Kidney epithelial cell (primary cell): ENCODE results near the gene KSR2. TPM values are rescaled to one million over a fixed set of nuclear protein-coding genes. Genes with fewer than 3 reads are reported as not detected.
"Not testable (repeated sequence)": the region's sequence is repeated elsewhere in the genome, so short reads cannot be mapped to it uniquely, and the experiment has no call there.

ENCODE experiments used
- DNase-seq: peaks from one replicate; pipeline ENCODE4 v3.0.0-alpha.2; 2010; ENCODE audit warnings: low read depth
- H3K27me3 ChIP-seq: 2 replicates; pipeline ENCODE4 v1.6.0; 2011; ENCODE audit warnings: low read length; ENCODE audit not compliant: control insufficient read depth, insufficient read depth
- H3K36me3 ChIP-seq: 2 replicates; pipeline ENCODE4 v1.5.1; 2011; ENCODE audit warnings: low read length; ENCODE audit not compliant: control insufficient read depth, insufficient read depth
- H3K4me3 ChIP-seq: 2 replicates; pipeline ENCODE4 v1.5.1; 2011; ENCODE audit warnings: low read depth, mild to moderate bottlenecking, control low read depth, low read length
- total RNA-seq: library from RNA; depleted of rRNA; stranded (reverse); fragments of >200 nt; gene quantifications from 2 replicates; pipeline ENCODE4 v1.2.3, GENCODE V29; 2015
- TF ChIP-seq, protein P1 (sequence below): IDR thresholded peaks from 2 replicates; pipeline ENCODE4 v1.5.1; 2011; ENCODE audit warnings: mild to moderate bottlenecking, moderate library complexity, low read length, control low read depth, inconsistent platforms; ENCODE audit not compliant: insufficient read depth, poor library complexity, severe bottlenecking

The KSR2 gene
- total RNA-seq, 1 donor from 2014 or later, result 0.29 TPM

DNA sequence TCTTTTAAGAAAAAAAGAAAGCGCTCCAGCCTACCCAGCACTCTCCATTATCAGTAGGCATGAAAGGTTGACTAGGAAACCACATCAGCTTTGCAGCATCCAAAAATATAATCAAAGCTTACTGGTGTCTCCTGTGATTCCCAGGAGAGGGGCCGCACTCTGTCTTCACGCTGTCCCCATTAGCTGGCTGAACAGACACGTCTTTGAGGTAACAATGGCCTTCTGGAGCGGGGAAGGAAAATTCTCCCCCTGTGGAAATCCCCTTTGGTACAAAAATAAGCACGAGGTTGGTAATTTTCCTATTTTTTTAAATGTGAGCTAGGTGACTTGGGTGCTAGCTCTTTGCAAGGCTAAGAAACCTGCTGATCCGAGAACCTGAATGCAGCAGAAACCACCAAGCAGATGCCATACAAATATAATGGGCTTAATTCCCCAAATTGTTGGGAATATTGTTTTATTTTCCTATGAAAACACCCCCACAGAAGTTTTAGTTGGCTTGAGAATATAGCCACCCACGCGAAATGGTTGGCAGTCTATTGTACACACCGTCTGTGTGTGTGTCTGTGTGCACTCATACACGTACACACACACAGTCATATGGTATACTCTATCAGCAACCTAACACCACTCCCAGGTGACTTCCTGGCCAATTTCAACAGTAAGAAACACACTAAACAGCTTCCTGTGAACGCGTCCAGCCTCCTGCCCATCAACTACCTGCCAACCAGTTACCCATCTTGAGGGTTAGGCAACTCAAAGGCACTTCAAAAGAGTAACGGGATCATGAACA, 71.2 kb downstream of the KSR2 start:
- no peaks in the 10 kb centered on the region for H3K36me3 ChIP-seq
- no peak for DNase-seq
- no peak overlapping the region for H3K4me3 ChIP-seq
- TF ChIP-seq, protein P1, sequence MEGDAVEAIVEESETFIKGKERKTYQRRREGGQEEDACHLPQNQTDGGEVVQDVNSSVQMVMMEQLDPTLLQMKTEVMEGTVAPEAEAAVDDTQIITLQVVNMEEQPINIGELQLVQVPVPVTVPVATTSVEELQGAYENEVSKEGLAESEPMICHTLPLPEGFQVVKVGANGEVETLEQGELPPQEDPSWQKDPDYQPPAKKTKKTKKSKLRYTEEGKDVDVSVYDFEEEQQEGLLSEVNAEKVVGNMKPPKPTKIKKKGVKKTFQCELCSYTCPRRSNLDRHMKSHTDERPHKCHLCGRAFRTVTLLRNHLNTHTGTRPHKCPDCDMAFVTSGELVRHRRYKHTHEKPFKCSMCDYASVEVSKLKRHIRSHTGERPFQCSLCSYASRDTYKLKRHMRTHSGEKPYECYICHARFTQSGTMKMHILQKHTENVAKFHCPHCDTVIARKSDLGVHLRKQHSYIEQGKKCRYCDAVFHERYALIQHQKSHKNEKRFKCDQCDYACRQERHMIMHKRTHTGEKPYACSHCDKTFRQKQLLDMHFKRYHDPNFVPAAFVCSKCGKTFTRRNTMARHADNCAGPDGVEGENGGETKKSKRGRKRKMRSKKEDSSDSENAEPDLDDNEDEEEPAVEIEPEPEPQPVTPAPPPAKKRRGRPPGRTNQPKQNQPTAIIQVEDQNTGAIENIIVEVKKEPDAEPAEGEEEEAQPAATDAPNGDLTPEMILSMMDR, result no peak
- no peaks in the 10 kb centered on the region for H3K27me3 ChIP-seq

DNA sequence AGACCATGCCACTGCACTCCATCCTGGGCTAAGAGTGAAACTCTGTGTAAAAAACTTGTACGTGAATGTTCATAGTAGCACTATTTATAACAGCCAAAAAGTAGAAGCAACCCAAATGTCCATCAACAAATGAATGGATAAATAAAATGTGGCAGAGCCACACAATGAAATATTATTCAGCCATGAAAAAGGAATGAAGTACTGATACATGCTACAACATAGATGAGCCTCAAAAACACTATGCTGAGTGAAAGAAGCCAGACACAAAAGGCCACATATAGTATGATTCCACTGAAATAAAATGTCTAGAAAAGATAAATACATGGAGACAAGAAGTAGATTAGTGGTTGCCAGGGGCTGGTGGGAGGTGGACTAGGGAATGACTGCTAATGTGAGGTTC, 72.8 kb downstream of the KSR2 start:
- no peak for DNase-seq
- Histone ChIP-seq H3K36me3 (no peaks in the 10 kb centered on the region), H3K4me3 (no peak overlapping the region), H3K27me3 (no peaks in the 10 kb centered on the region)
- TF ChIP-seq, protein P1, result no peak

DNA sequence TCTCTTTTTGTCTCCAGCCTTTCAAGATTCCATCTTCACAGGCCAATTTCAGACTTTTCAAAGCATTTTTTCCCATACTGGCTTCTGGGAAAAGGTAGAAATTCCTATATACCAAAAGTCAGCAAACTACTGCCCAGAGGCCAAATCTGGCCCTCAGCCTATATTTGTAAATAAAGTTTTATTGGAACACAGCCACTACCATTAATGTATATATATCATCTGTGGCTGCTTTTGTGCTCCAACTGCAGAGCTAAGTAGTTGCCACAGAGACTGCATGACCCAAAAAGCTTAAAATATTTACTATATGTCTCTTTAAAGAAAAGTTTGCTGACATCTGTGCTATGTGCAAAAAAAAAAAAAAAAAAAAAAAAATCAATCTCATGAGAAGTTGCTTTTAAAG, 76.3 kb downstream of the KSR2 start:
- Histone ChIP-seq H3K4me3 (no peak overlapping the region), H3K27me3 (no peaks in the 10 kb centered on the region), H3K36me3 (no peaks in the 10 kb centered on the region)
- no peak for DNase-seq
- TF ChIP-seq, protein P1, result no peak

DNA sequence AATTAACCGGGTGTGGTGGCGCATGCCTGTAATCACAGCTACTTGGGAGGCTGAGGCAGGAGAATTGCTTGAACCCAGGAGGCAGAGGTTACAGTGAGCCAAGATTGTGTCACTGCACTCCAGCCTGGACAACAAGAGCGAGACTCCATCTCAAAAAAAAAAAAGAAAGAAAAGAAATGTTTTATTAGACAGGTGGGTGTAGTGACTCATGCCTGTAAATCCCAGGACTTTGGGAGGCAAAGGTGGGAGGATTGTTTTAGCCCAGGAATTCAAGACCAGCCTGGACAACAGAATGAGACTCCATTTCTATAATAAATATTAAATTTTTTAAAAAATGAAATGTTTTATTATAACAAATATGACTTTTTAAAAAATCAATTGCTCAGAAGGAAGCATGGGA, 77.5 kb downstream of the KSR2 start:
- H3K27me3 ChIP-seq, DNase-seq, H3K4me3 ChIP-seq, H3K36me3 ChIP-seq: not testable (repeated sequence)

DNA sequence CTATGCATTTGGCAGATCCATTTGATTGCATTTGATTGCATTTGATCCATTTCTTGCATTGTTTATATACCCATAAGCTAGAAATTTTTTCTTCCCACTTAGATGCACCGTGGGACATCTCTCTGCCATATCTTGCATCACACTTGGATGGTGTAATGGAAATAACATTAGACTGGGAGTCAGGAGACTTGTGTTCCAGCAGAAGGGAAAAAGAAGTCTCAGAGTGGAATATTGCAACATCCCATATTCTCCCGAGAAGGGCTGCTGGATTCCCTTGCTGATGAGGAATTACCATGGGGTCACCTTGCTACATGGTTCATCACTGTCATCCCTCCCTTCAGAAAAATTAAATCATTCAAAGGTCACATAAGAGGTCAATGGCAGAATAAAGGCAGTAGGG, 78.1 kb downstream of the KSR2 start:
- DNase-seq, result no peak
- no peaks in the 10 kb centered on the region for H3K27me3 ChIP-seq
- H3K36me3 ChIP-seq, result no peaks in the 10 kb centered on the region

DNA sequence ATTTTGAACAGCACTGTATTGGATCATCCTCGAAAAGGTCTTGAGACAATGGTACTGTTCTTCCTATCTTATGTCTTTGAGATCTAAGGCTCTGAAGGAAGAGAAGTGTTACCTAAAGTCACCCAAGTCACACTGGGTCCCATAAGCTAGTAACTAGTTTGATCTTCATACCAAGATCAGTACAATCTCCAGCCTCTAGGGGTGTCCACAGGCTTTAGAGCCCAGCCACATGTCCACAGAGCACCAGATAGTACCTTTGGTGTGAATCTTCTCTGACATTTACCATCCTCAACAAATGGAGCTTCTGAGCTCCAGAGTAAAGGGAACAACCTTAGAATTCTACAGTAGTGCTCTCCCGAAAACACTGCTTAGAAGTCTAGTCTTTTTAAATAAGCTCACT, 78.7 kb downstream of the KSR2 start:
- Histone ChIP-seq H3K27me3 (no peaks in the 10 kb centered on the region), H3K36me3 (no peaks in the 10 kb centered on the region), H3K4me3 (no peak overlapping the region)
- no peak for DNase-seq
- TF ChIP-seq, protein P1, result no peak

More for the DNA sequence above, 78.1 kb downstream of the KSR2 start:
- TF ChIP-seq, protein P1, result no peak
- H3K4me3 ChIP-seq, result no peak overlapping the region
